ENCODE results near the gene PDE3B.
"Not testable (repeated sequence)": the region's sequence is repeated elsewhere in the genome, so short reads cannot be mapped to it uniquely, and the experiment has no call there.

Gene PDE3B

GRCh38 chr11:14727215-14727614, 83.6 kb downstream of the PDE3B start:
- no peak overlapping the region for H3K4me3 ChIP-seq (replicated peaks; ENCODE audit: insufficient read depth, low read length)
- TF ChIP-seq REST (IDR thresholded peaks at IDR 0.05; ENCODE audit: insufficient replicate concordance, low read depth), result no peak
- TF ChIP-seq SPI1 (IDR thresholded peaks at IDR 0.05; ENCODE audit: borderline replicate concordance, low read depth), result no peak
- no peak for TF ChIP-seq CTCF (IDR thresholded peaks at IDR 0.05; ENCODE audit: insufficient read depth, low read length)
- TF ChIP-seq GABPA (IDR thresholded peaks at IDR 0.05; ENCODE audit: low read depth), result no peak
- TF ChIP-seq POLR2AphosphoS5 (IDR thresholded peaks at IDR 0.05; ENCODE audit: low read depth), result no peak

GRCh38 chr11:14727746-14728145, 84.1 kb downstream of the PDE3B start:
- DNase-seq (ENCODE audit: low read depth in 1 of 2, low spot score in 1 of 2), result no peak
- TF ChIP-seq SPI1 (IDR thresholded peaks at IDR 0.05; ENCODE audit: borderline replicate concordance, low read depth) (no peak), REST (IDR thresholded peaks at IDR 0.05; ENCODE audit: insufficient replicate concordance, low read depth) (no peak), GABPA (IDR thresholded peaks at IDR 0.05; ENCODE audit: low read depth) (no peak), POLR2AphosphoS5 (IDR thresholded peaks at IDR 0.05; ENCODE audit: low read depth) (no peak), CTCF (IDR thresholded peaks at IDR 0.05; ENCODE audit: insufficient read depth, low read length) (no peak)
- H3K4me3 ChIP-seq (replicated peaks; ENCODE audit: insufficient read depth, low read length), result no peak overlapping the region
- no peak overlapping the region for H3K27ac ChIP-seq (replicated peaks)
- no peaks in the 10 kb centered on the region for H3K27me3 ChIP-seq (ENCODE audit: insufficient read depth, poor library complexity, severe bottlenecking)

More at GRCh38 chr11:14727215-14727614, 83.6 kb downstream of the PDE3B start:
- no peak for DNase-seq (ENCODE audit: low read depth in 1 of 2, low spot score in 1 of 2)
- Histone ChIP-seq H3K27ac (replicated peaks) (no peak overlapping the region), H3K27me3 (ENCODE audit: insufficient read depth, poor library complexity, severe bottlenecking) (no peaks in the 10 kb centered on the region)

GRCh38 chr11:14740539-14740938, 96.9 kb downstream of the PDE3B start:
- not testable (repeated sequence) for H3K27ac ChIP-seq (replicated peaks); H3K4me3 ChIP-seq (replicated peaks; ENCODE audit: insufficient read depth, low read length); DNase-seq (ENCODE audit: low read depth in 1 of 2, low spot score in 1 of 2); H3K27me3 ChIP-seq (ENCODE audit: insufficient read depth, poor library complexity, severe bottlenecking)

GRCh38 chr11:14741195-14741594, 97.6 kb downstream of the PDE3B start:
- TF ChIP-seq POLR2AphosphoS5 (IDR thresholded peaks at IDR 0.05; ENCODE audit: low read depth), result no peak
- no peak for TF ChIP-seq REST (IDR thresholded peaks at IDR 0.05; ENCODE audit: insufficient replicate concordance, low read depth)
- TF ChIP-seq SPI1 (IDR thresholded peaks at IDR 0.05; ENCODE audit: borderline replicate concordance, low read depth), result no peak
- no peak for TF ChIP-seq GABPA (IDR thresholded peaks at IDR 0.05; ENCODE audit: low read depth)
- TF ChIP-seq CTCF (IDR thresholded peaks at IDR 0.05; ENCODE audit: insufficient read depth, low read length), result no peak

More at GRCh38 chr11:14741195-14741594, 97.6 kb downstream of the PDE3B start:
- Histone ChIP-seq H3K27me3 (ENCODE audit: insufficient read depth, poor library complexity, severe bottlenecking) (no peaks in the 10 kb centered on the region), H3K4me3 (replicated peaks; ENCODE audit: insufficient read depth, low read length) (no peak overlapping the region), H3K27ac (replicated peaks) (no peak overlapping the region)
- DNase-seq (ENCODE audit: low read depth in 1 of 2, low spot score in 1 of 2), result no peak

Data from HL-60 (cell line).